22Rv1 (cell line): Measurements from ENCODE around the gene AVPI1.

ENCODE experiments used
- CTCF ChIP-seq: fragments of 450-650 bp; IDR thresholded peaks from 2 replicates; pipeline ENCODE4 v1.5.1; 2017; ENCODE audit warnings: mild to moderate bottlenecking
- ZFX ChIP-seq: fragments of 450-650 bp; IDR thresholded peaks from 2 replicates; pipeline ENCODE4 v1.6.1; 2017; ENCODE audit warnings: antibody characterized with exemption, borderline replicate concordance

- TF ChIP-seq CTCF (no peak), ZFX (no peak)
Observed at GRCh38 chr10:97666992-97667391, 20.0 kb downstream of the AVPI1 start.
